Activated CD8-positive, alpha-beta T cell treated with anti-CD3 and anti-CD28 coated beads, Interleukin-2, amount 10 ng/mL, durations not matched to agents 7 days and 5 days (primary cell): Measurements from ENCODE around the gene TMEM11. TPM values are rescaled to one million over a fixed set of nuclear protein-coding genes. Genes with fewer than 3 reads are reported as not detected.

Experiments
- ATAC-seq: fragments of 150-1000 bp; cut with Tn5 transposase; one replicate; pipeline ENCODE4 v1.10.0; 2021; ENCODE audit warnings: moderate library complexity
- CTCF ChIA-PET: fragments of 350-600 bp; sonication (Branson Sonifier 250); formaldehyde crosslinking; loops from one replicate; lab custom pipeline; 2021; ENCODE audit warnings: antibody characterized with exemption; lab: Charles Lee
- POLR2A ChIA-PET: fragments of 350-600 bp; sonication (Branson Sonifier 250); formaldehyde crosslinking; loops from one replicate; lab custom pipeline; 2021; ENCODE audit warnings: antibody characterized with exemption; lab: Charles Lee
- DNase-seq: peaks from one replicate; pipeline ENCODE4 v3.0.0-alpha.2; 2020
- H3K27ac Mint-ChIP-seq: one replicate; pipeline ENCODE4 v1.8.0; 2021; ENCODE audit warnings: mild to moderate bottlenecking, mixed read lengths
- H3K27me3 Mint-ChIP-seq: one replicate; pipeline ENCODE4 v1.8.0; 2021; ENCODE audit warnings: low read depth, mixed read lengths
- H3K36me3 Mint-ChIP-seq: one replicate; pipeline ENCODE4 v1.8.0; 2021; ENCODE audit warnings: low read depth, mixed read lengths
- H3K4me1 Mint-ChIP-seq: one replicate; pipeline ENCODE4 v1.8.0; 2021; ENCODE audit warnings: low read depth, mixed read lengths
- H3K4me3 Mint-ChIP-seq: one replicate; pipeline ENCODE4 v1.8.0; 2021; ENCODE audit warnings: mild to moderate bottlenecking, mixed read lengths
- H3K9me3 Mint-ChIP-seq: one replicate; pipeline ENCODE4 v1.8.0; 2022; ENCODE audit warnings: mixed read lengths; ENCODE audit not compliant: insufficient read depth
- total RNA-seq, 2 experiments: library from RNA; stranded (reverse); gene quantifications; one replicate each; pipeline ENCODE4 v1.2.3, GENCODE V29; 2021

TMEM11 gene, protein sequence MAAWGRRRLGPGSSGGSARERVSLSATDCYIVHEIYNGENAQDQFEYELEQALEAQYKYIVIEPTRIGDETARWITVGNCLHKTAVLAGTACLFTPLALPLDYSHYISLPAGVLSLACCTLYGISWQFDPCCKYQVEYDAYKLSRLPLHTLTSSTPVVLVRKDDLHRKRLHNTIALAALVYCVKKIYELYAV
- total RNA-seq, result 10 to 100 TPM; 22.2 to 27.7 TPM

DNA sequence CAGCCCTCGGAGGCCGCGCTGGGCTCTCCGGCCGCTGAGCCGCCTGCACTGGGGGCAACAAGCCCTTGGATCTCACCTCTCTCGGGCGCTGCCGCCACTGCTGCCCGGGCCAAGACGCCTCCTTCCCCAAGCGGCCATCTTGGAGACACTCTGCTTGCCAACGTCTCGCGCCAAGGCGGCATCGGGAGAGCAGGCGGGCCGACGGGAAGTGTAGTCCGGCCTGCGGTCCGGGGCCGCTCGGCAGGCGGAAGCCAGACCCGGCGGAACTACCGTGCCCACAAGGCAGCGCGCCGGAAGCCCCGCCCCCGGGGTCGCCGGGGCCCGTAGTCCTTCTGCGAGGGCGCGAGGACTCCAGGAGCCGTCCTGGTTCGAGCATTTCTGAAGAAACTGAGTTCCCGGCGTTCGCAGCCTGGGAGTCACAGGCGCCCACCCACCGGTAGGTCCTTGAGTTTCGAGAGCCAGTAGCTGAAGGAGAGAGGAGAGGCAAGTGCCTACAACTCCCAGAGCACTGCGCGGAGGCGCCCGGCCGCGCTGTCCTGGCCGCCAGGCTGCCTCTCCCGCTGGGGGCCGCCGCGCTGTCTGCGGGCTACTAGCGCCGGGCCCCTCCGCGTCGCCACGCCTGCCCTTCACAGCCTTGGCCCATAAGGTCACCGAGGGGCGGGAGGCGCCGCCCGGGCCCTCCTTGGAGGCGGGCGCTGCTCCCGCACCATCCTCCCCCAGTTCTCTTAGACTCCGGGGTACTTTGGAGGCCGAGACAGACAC, at the start of gene TMEM11:
TMEM11 (minus strand) TSS at position 147 of the 762 bp plus-strand sequence; CDS start at position 138, 9 bp downstream.
- ChIA-PET POLR2A (interaction anchor here (0.7 to 2.0 kb wide), 8 partner anchors 36 to 171 kb away, joined by 3 to 6 read pairs (median 4); partner anchors contain the start of gene USP22), CTCF (interaction anchor here (1.0 to 5.0 kb wide), 5 partner anchors 54 to 115 kb away, joined by 3 to 19 read pairs (median 5); no protein-coding TSS in a partner anchor)
- peak; percentile 96 for DNase-seq
- ATAC-seq, result peak; percentile 92
- H3K4me3 Mint-ChIP-seq, result peak within 1 kb of the TSS; percentile 93
- peak within 1 kb of the TSS; percentile 95 for H3K27ac Mint-ChIP-seq
- H3K9me3 Mint-ChIP-seq, result no peaks in the 10 kb centered on the region
- peaks cover 42% of the 10 kb centered on the region for H3K4me1 Mint-ChIP-seq
- peaks cover 18% of the 10 kb centered on the region for H3K36me3 Mint-ChIP-seq
- no peaks in the 10 kb centered on the region for H3K27me3 Mint-ChIP-seq

DNA sequence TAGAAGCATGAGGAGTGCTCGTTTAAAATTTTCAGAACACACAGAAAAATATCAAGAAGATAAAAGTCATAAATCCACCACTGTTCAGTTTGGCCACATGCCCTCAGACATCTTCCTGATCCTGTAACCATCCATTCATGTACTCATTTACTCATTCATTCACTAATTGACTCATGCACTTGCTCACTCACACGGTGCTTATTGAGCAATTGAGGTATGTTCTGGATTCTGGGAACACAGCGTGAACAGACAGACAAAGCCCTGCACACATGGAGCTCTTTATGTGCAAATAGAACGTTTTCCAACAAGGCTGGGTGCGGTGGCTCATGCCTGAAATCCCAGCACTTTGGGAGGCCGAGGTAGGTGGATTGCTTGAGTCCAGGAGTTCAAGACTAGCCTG, 49.4 kb upstream of the TMEM11 start:
- H3K4me1 Mint-ChIP-seq, result peaks cover 17% of the 10 kb centered on the region
- ChIA-PET CTCF (interaction anchor here (0.6 to 3.1 kb wide), 2 partner anchors 16 to 139 kb away, joined by 3 to 10 read pairs; no protein-coding TSS in a partner anchor), POLR2A (no interaction called here)
- H3K36me3 Mint-ChIP-seq, result no peaks in the 10 kb centered on the region
- DNase-seq (no peak), ATAC-seq (no peak)
- no peaks in the 10 kb centered on the region for H3K9me3 Mint-ChIP-seq
- no peaks in the 10 kb centered on the region for H3K27me3 Mint-ChIP-seq
- no peak overlapping the region for H3K4me3 Mint-ChIP-seq
- no peak overlapping the region for H3K27ac Mint-ChIP-seq

DNA sequence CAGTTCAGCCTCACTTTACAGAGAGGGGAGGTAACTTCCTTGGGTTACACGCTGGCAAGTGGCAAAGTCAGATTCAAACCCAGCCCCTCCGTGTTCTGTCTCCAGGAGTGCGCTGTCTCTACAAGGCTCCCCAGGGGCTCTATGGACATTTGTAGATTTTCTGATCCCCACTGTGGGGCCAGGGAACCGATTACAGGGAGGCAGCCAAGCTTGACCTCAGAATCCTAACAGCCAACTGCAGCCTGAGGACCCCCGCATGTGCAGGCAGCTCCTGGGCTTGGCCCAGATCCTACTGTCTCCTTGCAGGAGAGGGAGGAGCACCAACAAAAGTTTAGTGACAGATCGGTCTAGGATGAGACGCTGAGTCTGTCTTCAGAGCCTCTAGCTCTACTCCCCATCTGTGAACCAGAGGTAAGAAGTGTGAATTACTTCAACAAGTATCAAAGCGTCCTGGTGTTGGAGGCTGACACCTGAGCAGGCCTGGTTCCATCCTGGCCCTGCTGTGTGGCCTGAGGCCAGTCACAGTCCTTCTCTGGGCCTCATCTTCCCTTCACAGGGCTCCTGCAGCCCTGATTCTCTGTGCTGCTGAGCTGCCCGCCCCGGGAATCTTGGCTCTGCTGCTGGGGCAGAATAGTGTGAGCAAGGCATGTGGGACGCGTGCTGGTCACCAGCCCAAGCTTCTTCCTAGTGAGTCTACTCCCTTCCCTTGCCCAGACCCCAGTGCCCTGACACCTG, 48.5 kb upstream of the TMEM11 start:
- H3K27ac Mint-ChIP-seq, result no peak overlapping the region
- no peaks in the 10 kb centered on the region for H3K27me3 Mint-ChIP-seq
- DNase-seq (no peak), ATAC-seq (no peak)
- CTCF ChIA-PET, result interaction anchor here (3.1 kb wide), 1 partner anchor 17 kb away, joined by 10 read pairs; no protein-coding TSS in a partner anchor
- peaks cover 8% of the 10 kb centered on the region for H3K4me1 Mint-ChIP-seq
- no peak overlapping the region for H3K4me3 Mint-ChIP-seq
- POLR2A ChIA-PET, result no interaction called here
- no peaks in the 10 kb centered on the region for H3K9me3 Mint-ChIP-seq
- no peaks in the 10 kb centered on the region for H3K36me3 Mint-ChIP-seq

DNA sequence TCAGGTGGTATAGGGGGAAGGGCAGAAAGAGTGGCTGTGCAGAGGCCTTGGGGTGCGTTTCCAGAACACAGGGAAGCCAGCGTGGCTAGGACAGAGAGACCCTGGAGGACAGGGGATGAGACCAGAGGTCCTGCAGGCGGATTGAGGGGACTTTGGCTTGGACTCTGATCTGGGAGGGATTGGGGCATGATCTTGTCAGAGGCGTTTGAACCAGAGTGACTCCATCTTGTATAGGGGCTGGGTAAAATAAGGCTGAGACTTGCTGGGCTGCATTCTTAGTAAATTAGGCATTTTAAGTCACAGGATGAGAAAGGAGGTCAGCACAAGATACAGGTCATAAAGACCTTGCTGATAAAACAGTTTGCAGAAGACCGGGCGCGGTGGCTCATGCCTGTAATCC, 44.6 kb upstream of the TMEM11 start:
- no peak for ATAC-seq
- DNase-seq, result no peak
- ChIA-PET POLR2A (no interaction called here), CTCF (interaction anchor here (0.9 kb wide), 1 partner anchor 10 kb away, joined by 3 read pairs; no protein-coding TSS in a partner anchor)
- no peak overlapping the region for H3K27ac Mint-ChIP-seq
- peaks cover 3% of the 10 kb centered on the region for H3K27me3 Mint-ChIP-seq
- peaks cover 10% of the 10 kb centered on the region for H3K4me1 Mint-ChIP-seq
- no peaks in the 10 kb centered on the region for H3K36me3 Mint-ChIP-seq
- no peak overlapping the region for H3K4me3 Mint-ChIP-seq
- no peaks in the 10 kb centered on the region for H3K9me3 Mint-ChIP-seq

DNA sequence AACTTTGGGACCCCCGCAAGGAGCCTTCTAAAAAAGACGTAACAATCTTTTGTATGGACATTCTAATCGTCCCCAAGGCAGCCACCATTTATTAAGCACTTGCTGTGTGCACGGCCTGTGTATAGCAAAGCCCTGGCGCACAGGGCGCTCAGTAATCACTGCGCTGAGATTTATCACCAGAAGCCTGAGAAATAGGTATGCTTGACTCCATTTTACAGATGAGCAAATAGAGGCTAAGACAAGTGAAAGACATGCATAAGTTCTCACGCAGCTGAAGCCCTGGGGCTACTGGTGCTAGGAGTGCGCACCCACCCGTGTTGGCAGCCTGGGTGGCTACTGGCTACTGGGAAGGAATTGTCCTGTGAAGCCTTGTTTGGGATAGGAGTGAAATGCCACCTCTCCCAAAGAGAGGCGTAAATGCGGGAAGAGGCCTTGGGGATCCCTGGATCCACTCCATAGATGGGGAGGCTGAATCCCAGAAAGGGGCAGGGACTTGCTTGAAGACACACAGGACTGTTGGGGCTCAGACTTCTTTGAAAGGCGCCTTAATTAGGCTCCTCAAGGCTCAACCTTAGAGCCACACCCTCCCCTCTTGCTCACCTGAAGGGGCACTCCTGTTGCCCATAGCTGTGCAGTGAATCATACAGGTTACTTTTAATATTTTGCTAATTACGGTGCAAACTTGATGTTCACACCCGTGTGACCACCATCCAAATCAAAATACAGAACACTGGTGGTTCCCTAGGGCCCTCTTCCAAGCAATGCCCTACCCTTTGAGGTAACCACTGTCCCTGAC, 39.9 kb upstream of the TMEM11 start:
- no peaks in the 10 kb centered on the region for H3K9me3 Mint-ChIP-seq
- CTCF ChIA-PET, result interaction anchor here (1.4 to 1.6 kb wide), 2 partner anchors 134 to 210 kb away, joined by 4 to 5 read pairs; no protein-coding TSS in a partner anchor
- H3K27ac Mint-ChIP-seq, result no peak overlapping the region
- peak overlapping the region; percentile 78 for H3K4me3 Mint-ChIP-seq
- POLR2A ChIA-PET, result interaction anchor here (1.4 to 1.9 kb wide), 2 partner anchors 34 to 41 kb away, joined by 3 to 8 read pairs; no protein-coding TSS in a partner anchor
- ATAC-seq (peak; percentile 19), DNase-seq (no peak)
- no peaks in the 10 kb centered on the region for H3K36me3 Mint-ChIP-seq
- H3K4me1 Mint-ChIP-seq, result peaks cover 16% of the 10 kb centered on the region
- peaks cover 8% of the 10 kb centered on the region for H3K27me3 Mint-ChIP-seq

DNA sequence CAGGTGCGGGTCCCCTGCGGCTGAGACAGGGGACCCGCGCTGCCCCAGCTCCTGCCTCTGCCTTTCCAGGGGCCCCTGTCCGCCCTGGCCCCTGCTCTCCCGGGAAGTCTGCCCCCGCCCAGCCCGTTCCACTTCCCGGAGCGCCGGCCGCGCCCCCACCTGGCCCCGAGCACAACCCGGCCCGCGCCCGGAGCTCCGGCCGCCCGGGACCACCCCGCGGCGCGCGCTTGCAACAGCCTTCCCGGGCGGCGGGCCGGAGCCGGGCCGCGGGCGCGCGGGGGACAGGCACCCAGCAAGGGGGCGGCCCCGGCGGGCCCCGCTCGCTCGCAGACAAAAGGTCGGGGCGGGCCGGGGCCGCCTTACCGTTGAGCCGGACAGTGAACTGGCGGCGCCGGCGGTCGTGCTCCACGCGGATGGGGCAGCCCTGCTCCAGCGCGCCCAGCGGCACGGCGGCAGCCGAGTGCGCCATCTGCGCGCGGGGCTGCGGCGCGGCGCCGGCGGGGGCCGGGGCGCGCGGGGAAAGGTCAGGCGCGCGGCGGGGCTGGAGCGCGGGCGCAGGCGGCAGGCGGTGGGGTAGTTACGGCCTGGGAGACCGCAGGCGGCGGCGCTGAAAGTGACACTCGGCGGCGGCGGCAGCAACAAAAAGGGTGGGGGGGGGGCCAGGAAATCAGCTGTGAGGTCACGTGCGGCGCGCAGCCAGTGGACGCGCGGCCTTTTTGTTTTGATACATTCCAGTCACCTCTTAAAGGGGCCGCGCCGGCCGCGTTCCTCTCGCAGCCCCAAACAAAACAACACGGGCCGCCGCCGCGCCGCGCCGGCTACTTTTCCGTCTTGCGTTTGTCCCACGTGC, 39.1 kb upstream of the TMEM11 start, which contains the start of gene NATD1:
NATD1 (minus strand) TSS at position 615 of the 850 bp plus-strand sequence; CDS start at position 469, 146 bp downstream.
- ChIA-PET POLR2A (interaction anchor here (1.1 to 1.9 kb wide), 2 partner anchors 23 to 35 kb away, joined by 4 to 8 read pairs; no protein-coding TSS in a partner anchor), CTCF (interaction anchor here (0.9 to 1.6 kb wide), 3 partner anchors 13 to 209 kb away, joined by 4 to 5 read pairs (median 4); no protein-coding TSS in a partner anchor)
- Mint-ChIP-seq H3K9me3 (no peaks in the 10 kb centered on the region), H3K36me3 (no peaks in the 10 kb centered on the region), H3K27me3 (peaks cover 8% of the 10 kb centered on the region), H3K27ac (no peak within 1 kb of the TSS), H3K4me1 (peaks cover 12% of the 10 kb centered on the region), H3K4me3 (peak within 1 kb of the TSS; percentile 78)
- ATAC-seq (peak; percentile 82), DNase-seq (peak; percentile 83)

DNA sequence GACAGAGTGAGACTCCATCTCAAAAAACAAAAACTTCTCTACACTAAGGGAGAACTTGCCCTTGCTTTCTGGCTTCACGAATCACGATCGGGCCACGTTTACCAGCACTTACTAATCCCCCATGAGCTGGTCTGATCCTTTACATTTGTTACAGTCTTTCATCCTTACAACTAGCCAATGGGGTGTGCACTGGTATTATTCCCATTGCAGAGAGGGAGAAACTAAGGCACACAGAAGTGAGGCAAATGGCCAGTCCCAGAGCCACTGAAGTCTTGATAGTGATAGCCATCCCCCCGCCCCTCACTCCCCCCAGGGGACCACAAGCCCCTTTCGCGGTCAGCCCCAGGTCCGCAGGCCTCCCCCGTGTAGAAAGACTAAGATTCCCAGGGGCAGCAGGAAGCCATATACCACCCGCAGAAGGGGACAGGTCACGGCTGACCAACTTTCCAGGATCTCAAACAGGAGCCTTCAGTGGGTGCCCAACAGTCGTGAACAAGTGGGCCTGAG, 38.4 kb upstream of the TMEM11 start:
- Mint-ChIP-seq H3K4me3 (peak overlapping the region; percentile 64), H3K27ac (no peak overlapping the region), H3K27me3 (peaks cover 8% of the 10 kb centered on the region), H3K9me3 (no peaks in the 10 kb centered on the region), H3K4me1 (peaks cover 12% of the 10 kb centered on the region), H3K36me3 (no peaks in the 10 kb centered on the region)
- no peak for ATAC-seq
- CTCF ChIA-PET, result interaction anchor here (0.9 to 1.6 kb wide), 3 partner anchors 13 to 209 kb away, joined by 4 to 5 read pairs (median 4); no protein-coding TSS in a partner anchor
- POLR2A ChIA-PET, result interaction anchor here (1.1 to 1.9 kb wide), 2 partner anchors 24 to 36 kb away, joined by 4 to 8 read pairs; no protein-coding TSS in a partner anchor
- no peak for DNase-seq

DNA sequence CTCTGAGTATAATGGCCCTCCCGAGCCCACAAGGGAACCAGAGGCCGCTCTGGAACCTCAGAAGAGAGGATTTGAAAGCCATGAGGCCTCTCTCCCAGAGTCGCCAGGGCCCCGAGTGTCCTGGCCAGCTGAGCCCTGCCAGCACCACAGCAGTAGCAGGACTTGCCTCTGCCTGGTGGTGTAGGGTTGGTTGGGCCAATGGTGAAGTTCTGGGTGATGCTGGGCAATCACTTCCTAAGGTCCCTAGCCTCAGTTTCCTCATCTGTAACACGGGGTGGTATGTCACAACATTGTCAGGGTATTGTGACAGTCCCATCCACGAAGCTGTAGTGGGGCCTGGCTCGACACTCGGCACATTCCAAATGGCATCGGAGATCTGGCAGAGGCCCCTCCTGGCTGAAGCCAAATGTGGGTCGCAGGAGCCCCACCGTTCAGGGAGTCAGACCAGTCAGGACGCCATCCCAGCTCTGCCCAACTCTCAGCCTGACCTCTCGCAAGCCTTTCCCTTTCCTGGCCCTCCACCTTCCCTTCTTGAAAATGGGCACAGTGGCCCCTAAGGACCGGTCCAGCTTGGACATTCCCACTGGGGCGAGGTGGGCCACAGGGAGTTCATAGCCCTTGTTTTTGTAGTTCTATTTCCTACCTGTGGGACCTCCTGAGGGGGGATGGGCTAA, 37.5 kb upstream of the TMEM11 start:
- Mint-ChIP-seq H3K4me1 (peaks cover 12% of the 10 kb centered on the region), H3K9me3 (no peaks in the 10 kb centered on the region), H3K27ac (no peak overlapping the region), H3K27me3 (peaks cover 8% of the 10 kb centered on the region), H3K36me3 (no peaks in the 10 kb centered on the region), H3K4me3 (no peak overlapping the region)
- ChIA-PET CTCF (interaction anchor here (3.4 kb wide), 1 partner anchor 28 kb away, joined by 12 read pairs; no protein-coding TSS in a partner anchor), POLR2A (no interaction called here)
- DNase-seq, result no peak
- no peak for ATAC-seq

DNA sequence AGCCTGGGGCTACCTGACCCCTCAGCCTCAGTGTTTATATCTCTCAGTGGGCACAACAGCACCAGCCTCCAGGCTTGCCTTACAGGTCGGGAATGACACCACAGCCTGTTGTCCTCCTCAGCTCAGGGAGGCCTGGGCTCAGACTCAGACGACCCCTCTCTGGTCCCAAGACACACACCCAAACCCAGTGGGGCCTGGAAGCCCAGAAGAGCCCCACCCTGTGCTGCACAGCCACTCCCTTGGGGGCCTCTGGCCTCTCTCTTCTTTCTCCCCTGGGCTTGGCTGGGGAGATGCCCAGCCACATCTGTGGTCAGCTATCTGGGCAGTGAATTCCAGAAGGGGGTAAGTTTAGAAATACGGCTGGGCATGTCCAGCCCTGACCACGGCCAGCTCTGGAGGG, 36.9 kb upstream of the TMEM11 start:
- Mint-ChIP-seq H3K36me3 (no peaks in the 10 kb centered on the region), H3K9me3 (no peaks in the 10 kb centered on the region), H3K27me3 (peaks cover 8% of the 10 kb centered on the region), H3K4me3 (no peak overlapping the region), H3K4me1 (peaks cover 12% of the 10 kb centered on the region), H3K27ac (no peak overlapping the region)
- ChIA-PET CTCF (interaction anchor here (3.4 kb wide), 1 partner anchor 29 kb away, joined by 12 read pairs; no protein-coding TSS in a partner anchor), POLR2A (no interaction called here)
- no peak for ATAC-seq
- no peak for DNase-seq
